B cell (primary cell): ENCODE measurements around the gene LMNTD1.

Source experiments
- EZH2 ChIP-seq: IDR thresholded peaks from 2 replicates; pipeline ENCODE4 v1.6.1; 2012; ENCODE audit warnings: borderline replicate concordance, low read depth, mild to moderate bottlenecking, moderate library complexity, low read length; ENCODE audit not compliant: insufficient read depth, poor library complexity, severe bottlenecking
- TF ChIP-seq, protein P1 (sequence below): fragments of 200-600 bp; IDR thresholded peaks from one replicate; pipeline ENCODE4 v1.8.0; 2022; ENCODE audit warnings: antibody characterized with exemption, mild to moderate bottlenecking

- TF ChIP-seq, protein P1, sequence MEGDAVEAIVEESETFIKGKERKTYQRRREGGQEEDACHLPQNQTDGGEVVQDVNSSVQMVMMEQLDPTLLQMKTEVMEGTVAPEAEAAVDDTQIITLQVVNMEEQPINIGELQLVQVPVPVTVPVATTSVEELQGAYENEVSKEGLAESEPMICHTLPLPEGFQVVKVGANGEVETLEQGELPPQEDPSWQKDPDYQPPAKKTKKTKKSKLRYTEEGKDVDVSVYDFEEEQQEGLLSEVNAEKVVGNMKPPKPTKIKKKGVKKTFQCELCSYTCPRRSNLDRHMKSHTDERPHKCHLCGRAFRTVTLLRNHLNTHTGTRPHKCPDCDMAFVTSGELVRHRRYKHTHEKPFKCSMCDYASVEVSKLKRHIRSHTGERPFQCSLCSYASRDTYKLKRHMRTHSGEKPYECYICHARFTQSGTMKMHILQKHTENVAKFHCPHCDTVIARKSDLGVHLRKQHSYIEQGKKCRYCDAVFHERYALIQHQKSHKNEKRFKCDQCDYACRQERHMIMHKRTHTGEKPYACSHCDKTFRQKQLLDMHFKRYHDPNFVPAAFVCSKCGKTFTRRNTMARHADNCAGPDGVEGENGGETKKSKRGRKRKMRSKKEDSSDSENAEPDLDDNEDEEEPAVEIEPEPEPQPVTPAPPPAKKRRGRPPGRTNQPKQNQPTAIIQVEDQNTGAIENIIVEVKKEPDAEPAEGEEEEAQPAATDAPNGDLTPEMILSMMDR, result no peak
- TF ChIP-seq EZH2, result no peak
These were observed 28.7 kb downstream of the LMNTD1 start for GRCh38 chr12:25524366-25524765.
